ENCODE data around the gene LCAT.
"Not testable (repeated sequence)": the region's sequence is repeated elsewhere in the genome, so short reads cannot be mapped to it uniquely, and the experiment has no call there.

LCAT gene

GRCh38 chr16:67924140-67924906 is 19.6 kb downstream of the LCAT start:
- Histone ChIP-seq H3K36me3 (ENCODE audit: insufficient read depth, low read length) (peaks cover 7% of the 10 kb centered on the region), H3K9me3 (ENCODE audit: control insufficient read depth, insufficient read depth, low read length) (no peaks in the 10 kb centered on the region), H3K9ac (ENCODE audit: low read depth, low read length) (no peak overlapping the region), H3K4me1 (ENCODE audit: insufficient read depth, low read length) (no peaks in the 10 kb centered on the region)

GRCh38 chr16:67923414-67924116 is 20.4 kb downstream of the LCAT start:
- H3K36me3 ChIP-seq (ENCODE audit: insufficient read depth, low read length): peaks cover 7% of the 10 kb centered on the region
- no peaks in the 10 kb centered on the region for H3K9me3 ChIP-seq (ENCODE audit: control insufficient read depth, insufficient read depth, low read length)
- no peak overlapping the region for H3K9ac ChIP-seq (ENCODE audit: low read depth, low read length)
- no peaks in the 10 kb centered on the region for H3K4me1 ChIP-seq (ENCODE audit: insufficient read depth, low read length)

GRCh38 chr16:67922740-67923139 is 21.2 kb downstream of the LCAT start:
- Histone ChIP-seq H3K9me3 (ENCODE audit: control insufficient read depth, insufficient read depth, low read length) (no peaks in the 10 kb centered on the region), H3K9ac (ENCODE audit: low read depth, low read length) (no peak overlapping the region), H3K4me1 (ENCODE audit: insufficient read depth, low read length) (peaks cover under 1% of the 10 kb centered on the region; the same call in 1 of the 2 replicates), H3K36me3 (ENCODE audit: insufficient read depth, low read length) (peaks cover 7% of the 10 kb centered on the region)

GRCh38 chr16:67922221-67922620 is 21.7 kb downstream of the LCAT start:
- Histone ChIP-seq H3K9ac (ENCODE audit: low read depth, low read length) (no peak overlapping the region), H3K36me3 (ENCODE audit: insufficient read depth, low read length) (peaks cover 7% of the 10 kb centered on the region), H3K4me1 (ENCODE audit: insufficient read depth, low read length) (peaks cover 6% of the 10 kb centered on the region; the same call in 1 of the 2 replicates), H3K9me3 (ENCODE audit: control insufficient read depth, insufficient read depth, low read length) (no peaks in the 10 kb centered on the region)

GRCh38 chr16:67919622-67920221 is 24.2 kb downstream of the LCAT start:
- H3K36me3 ChIP-seq (ENCODE audit: insufficient read depth, low read length): peaks cover 7% of the 10 kb centered on the region
- peaks cover 16% of the 10 kb centered on the region for H3K4me1 ChIP-seq (ENCODE audit: insufficient read depth, low read length)
- no peaks in the 10 kb centered on the region for H3K9me3 ChIP-seq (ENCODE audit: control insufficient read depth, insufficient read depth, low read length)
- no peak overlapping the region for H3K9ac ChIP-seq (ENCODE audit: low read depth, low read length)

- no peaks in the 10 kb centered on the region for H3K9me3 ChIP-seq (ENCODE audit: control insufficient read depth, insufficient read depth, low read length)
- peaks cover 7% of the 10 kb centered on the region for H3K36me3 ChIP-seq (ENCODE audit: insufficient read depth, low read length)
- peaks cover 17% of the 10 kb centered on the region for H3K4me1 ChIP-seq (ENCODE audit: insufficient read depth, low read length)
- H3K9ac ChIP-seq (ENCODE audit: low read depth, low read length): no peak overlapping the region
These were observed 26.1 kb downstream of the LCAT start for GRCh38 chr16:67917852-67918236.

GRCh38 chr16:67917140-67917851 is 26.6 kb downstream of the LCAT start:
- H3K9me3 ChIP-seq (ENCODE audit: control insufficient read depth, insufficient read depth, low read length): no peaks in the 10 kb centered on the region
- peaks cover 17% of the 10 kb centered on the region for H3K4me1 ChIP-seq (ENCODE audit: insufficient read depth, low read length)
- peaks cover 5% of the 10 kb centered on the region for H3K36me3 ChIP-seq (ENCODE audit: insufficient read depth, low read length)
- no peak overlapping the region for H3K9ac ChIP-seq (ENCODE audit: low read depth, low read length)

- no peaks in the 10 kb centered on the region; the same call in 1 of the 2 replicates for H3K36me3 ChIP-seq (ENCODE audit: insufficient read depth, low read length)
- H3K4me1 ChIP-seq (ENCODE audit: insufficient read depth, low read length): peaks cover 17% of the 10 kb centered on the region
- no peak overlapping the region for H3K9ac ChIP-seq (ENCODE audit: low read depth, low read length)
- H3K9me3 ChIP-seq (ENCODE audit: control insufficient read depth, insufficient read depth, low read length): no peaks in the 10 kb centered on the region
These were observed 27.8 kb downstream of the LCAT start for GRCh38 chr16:67915831-67916723.

GRCh38 chr16:67915496-67915769 is 28.5 kb downstream of the LCAT start:
- H3K4me1 ChIP-seq (ENCODE audit: insufficient read depth, low read length): peaks cover 17% of the 10 kb centered on the region
- not testable (repeated sequence) for H3K9me3 ChIP-seq (ENCODE audit: control insufficient read depth, insufficient read depth, low read length); H3K36me3 ChIP-seq (ENCODE audit: insufficient read depth, low read length); H3K9ac ChIP-seq (ENCODE audit: low read depth, low read length)

- H3K36me3 ChIP-seq (ENCODE audit: insufficient read depth, low read length): peaks cover under 1% of the 10 kb centered on the region; the same call in 1 of the 2 replicates
These were observed 29.0 kb downstream of the LCAT start for GRCh38 chr16:67914758-67915495.

GRCh38 chr16:67910158-67910557 is 33.8 kb downstream of the LCAT start:
- Histone ChIP-seq H3K36me3 (ENCODE audit: insufficient read depth, low read length) (peaks cover 9% of the 10 kb centered on the region; the same call in 1 of the 2 replicates), H3K9ac (ENCODE audit: low read depth, low read length) (no peak overlapping the region), H3K9me3 (ENCODE audit: control insufficient read depth, insufficient read depth, low read length) (no peaks in the 10 kb centered on the region)

More at GRCh38 chr16:67914758-67915495, 29.0 kb downstream of the LCAT start:
- H3K9me3 ChIP-seq (ENCODE audit: control insufficient read depth, insufficient read depth, low read length): no peaks in the 10 kb centered on the region
- H3K9ac ChIP-seq (ENCODE audit: low read depth, low read length): no peak overlapping the region
- peaks cover 17% of the 10 kb centered on the region for H3K4me1 ChIP-seq (ENCODE audit: insufficient read depth, low read length)

GRCh38 chr16:67909056-67909742 is 34.7 kb downstream of the LCAT start:
- Histone ChIP-seq H3K9ac (ENCODE audit: low read depth, low read length) (no peak overlapping the region), H3K9me3 (ENCODE audit: control insufficient read depth, insufficient read depth, low read length) (no peaks in the 10 kb centered on the region), H3K36me3 (ENCODE audit: insufficient read depth, low read length) (peaks cover 9% of the 10 kb centered on the region; the same call in 1 of the 2 replicates), H3K4me1 (ENCODE audit: insufficient read depth, low read length) (no peaks in the 10 kb centered on the region)

More at GRCh38 chr16:67910158-67910557, 33.8 kb downstream of the LCAT start:
- H3K4me1 ChIP-seq (ENCODE audit: insufficient read depth, low read length): peaks cover 6% of the 10 kb centered on the region
